PC-3 (cell line): Measurements from ENCODE around the gene GPR25.

ENCODE experiments used
- EZH2 ChIP-seq: fragments of 300-600 bp; sonication (generic); IDR thresholded peaks from one replicate; pipeline ENCODE4 v1.6.1; 2017; ENCODE audit warnings: antibody characterized with exemption, mild to moderate bottlenecking, low read length; ENCODE audit not compliant: unreplicated experiment
- EZH2phosphoT487 ChIP-seq: fragments of 300-600 bp; sonication (generic); IDR thresholded peaks from 2 replicates; pipeline ENCODE4 v1.6.1; 2018; ENCODE audit warnings: mild to moderate bottlenecking, antibody characterized with exemption, low read length, borderline replicate concordance

DNA sequence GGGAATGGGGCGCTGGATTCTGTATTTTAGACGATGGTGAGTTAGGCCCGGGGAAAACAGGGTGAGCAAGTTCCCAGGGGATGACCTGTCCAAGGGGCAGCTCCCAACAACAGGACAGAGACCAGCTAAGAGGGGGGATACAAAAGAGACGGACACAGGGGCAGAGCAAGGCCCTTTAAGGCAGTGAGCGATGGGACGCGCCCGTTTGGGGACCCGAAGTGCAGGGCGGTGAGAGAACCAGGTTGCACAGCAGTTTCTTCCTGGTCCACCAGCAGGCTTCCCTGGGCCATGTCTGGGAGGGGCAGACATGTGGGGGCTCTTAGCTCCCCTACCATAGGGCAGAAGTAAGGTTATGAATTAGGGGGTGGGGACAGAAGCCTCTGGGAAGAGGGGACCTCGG lies 43.9 kb downstream of the GPR25 start:
- TF ChIP-seq EZH2phosphoT487 (no peak), EZH2 (no peak)
